Tibial nerve (tissue), 4 donors: ENCODE measurements around the gene KCNK18. TPM values are rescaled to one million over a fixed set of nuclear protein-coding genes. Genes with fewer than 3 reads are reported as not detected.
"Not testable (repeated sequence)": the region's sequence is repeated elsewhere in the genome, so short reads cannot be mapped to it uniquely, and the experiment has no call there.

Source experiments
- DNase-seq, 2 donors: peaks; one replicate each; pipeline ENCODE4 v3.0.0-alpha.2; 2019; ENCODE audit warnings: low spot score in 2 of 2
- H3K27ac ChIP-seq, 4 donors: fragments of 200-600 bp; sonication (generic) in 3 of 4; one replicate each; pipeline ENCODE4 v1.5.1; 2017 to 2019; ENCODE audit warnings: mild to moderate bottlenecking in 1 of 4
- H3K27me3 ChIP-seq, 2 donors: fragments of 200-600 bp; sonication (generic) in 1 of 2; one replicate each; pipeline versions ENCODE4 v1.5.1 to v1.6.0; 2017 to 2019
- H3K36me3 ChIP-seq, 3 donors: fragments of 200-600 bp; sonication (generic); one replicate each; pipeline ENCODE4 v1.5.1; 2018 to 2019
- H3K4me1 ChIP-seq, 4 donors: fragments of 200-600 bp; sonication (generic) in 3 of 4; one replicate each; pipeline ENCODE4 v1.5.1; 2017 to 2019
- H3K4me3 ChIP-seq, 4 donors: fragments of 200-600 bp; sonication (generic) in 3 of 4; one replicate each; pipeline ENCODE4 v1.5.1; 2017 to 2019; ENCODE audit warnings: mild to moderate bottlenecking in 1 of 4, moderate library complexity in 1 of 4
- H3K9me3 ChIP-seq, 4 donors: fragments of 200-600 bp; sonication (generic) in 3 of 4; one replicate each; pipeline ENCODE4 v1.5.1; 2017 to 2019
- CTCF ChIP-seq, 5 experiments: fragments of 200-600 bp in 3 of 5; fragments of 450-650 bp in 2 of 5; sonication (generic) in 3 of 5; IDR thresholded peaks; one replicate each; pipeline ENCODE4 v1.5.1; 2016 to 2019; ENCODE audit warnings: antibody characterized with exemption in 5 of 5, mild to moderate bottlenecking in 3 of 5, moderate library complexity in 2 of 5
- EP300 ChIP-seq, 2 donors: sonication (generic); formaldehyde crosslinking; IDR thresholded peaks; one replicate each; pipeline ENCODE4 v1.6.1; 2017; ENCODE audit warnings: antibody characterized with exemption in 2 of 2, mild to moderate bottlenecking in 1 of 2
- POLR2A ChIP-seq, 2 donors: fragments of 450-650 bp; IDR thresholded peaks; one replicate each; pipeline ENCODE4 v1.6.1; 2017; ENCODE audit warnings: antibody characterized with exemption in 2 of 2, mild to moderate bottlenecking in 2 of 2, moderate library complexity in 2 of 2
- WGBS, 2 donors: methylation state at CpG; one replicate each; pipeline ENCODE4 v1.1.5; 2018; 5-methylcytosine and 5-hydroxymethylcytosine counted together
- total RNA-seq, 4 donors: library from RNA; depleted of rRNA; stranded (reverse); fragments of >200 nt; gene quantifications; one replicate each; pipeline ENCODE4 v1.1.0, GENCODE V29; 2016

Gene KCNK18
- total RNA-seq, 4 donors from 2014 or later = not detected

- peaks cover 0 to 25% of the 10 kb centered on the region in 2 donors for H3K27me3 ChIP-seq
- no peak for DNase-seq
- TF ChIP-seq CTCF (IDR thresholded peaks at IDR 0.05) (no peak), EP300 (IDR thresholded peaks at IDR 0.05) (no peak), POLR2A (IDR thresholded peaks at IDR 0.05) (no peak)
- WGBS, 2 donors = 80 to 81% methylated on average over 7 of the region's 7 CpGs
- no peaks in the 10 kb centered on the region for H3K4me1 ChIP-seq
- no peak overlapping the region for H3K27ac ChIP-seq
- H3K36me3 ChIP-seq = no peaks in the 10 kb centered on the region
- H3K4me3 ChIP-seq = no peak overlapping the region
- H3K9me3 ChIP-seq = no peaks in the 10 kb centered on the region
These were observed 26.6 kb downstream of the KCNK18 start for GRCh38 chr10:117223693-117224430.

- WGBS, 2 donors = 85 to 95% methylated on average over 3 of the region's 3 CpGs
- Histone ChIP-seq H3K4me1 (no peaks in the 10 kb centered on the region), H3K27me3 (peaks cover 0 to 25% of the 10 kb centered on the region in 2 donors)
These were observed 27.6 kb downstream of the KCNK18 start for GRCh38 chr10:117224881-117225280.

GRCh38 chr10:117226813-117227451 is 29.6 kb downstream of the KCNK18 start:
- Histone ChIP-seq H3K4me1 (no peaks in the 10 kb centered on the region), H3K9me3 (no peaks in the 10 kb centered on the region), H3K27me3 (peaks cover 0 to 9% of the 10 kb centered on the region in 2 donors), H3K4me3 (no peak overlapping the region), H3K36me3 (no peaks in the 10 kb centered on the region), H3K27ac (no peak overlapping the region)
- whole genome bisulfite sequencing, 2 donors = 34% methylated on average over 10 of the region's 10 CpGs
- DNase-seq = no peak
- no peak for TF ChIP-seq EP300 (IDR thresholded peaks at IDR 0.05)
- TF ChIP-seq POLR2A (IDR thresholded peaks at IDR 0.05) = no peak
- no peak for TF ChIP-seq CTCF (IDR thresholded peaks at IDR 0.05)

More at GRCh38 chr10:117224881-117225280, 27.6 kb downstream of the KCNK18 start:
- TF ChIP-seq CTCF (IDR thresholded peaks at IDR 0.05) (no peak), POLR2A (IDR thresholded peaks at IDR 0.05) (no peak), EP300 (IDR thresholded peaks at IDR 0.05) (no peak)
- Histone ChIP-seq H3K4me3 (no peak overlapping the region), H3K27ac (no peak overlapping the region), H3K9me3 (no peaks in the 10 kb centered on the region), H3K36me3 (no peaks in the 10 kb centered on the region)
- no peak for DNase-seq

GRCh38 chr10:117228210-117228609 is 30.9 kb downstream of the KCNK18 start:
- Histone ChIP-seq H3K9me3 (no peaks in the 10 kb centered on the region), H3K27me3 (peaks cover 0 to 12% of the 10 kb centered on the region in 2 donors), H3K4me1 (no peaks in the 10 kb centered on the region), H3K27ac (no peak overlapping the region), H3K36me3 (no peaks in the 10 kb centered on the region), H3K4me3 (no peak overlapping the region)
- TF ChIP-seq POLR2A (IDR thresholded peaks at IDR 0.05) (no peak), EP300 (IDR thresholded peaks at IDR 0.05) (no peak), CTCF (IDR thresholded peaks at IDR 0.05) (no peak)
- no peak for DNase-seq

GRCh38 chr10:117230107-117230506 is 32.8 kb downstream of the KCNK18 start:
- 92 to 97% methylated on average over 4 of the region's 4 CpGs for WGBS, 2 donors
- H3K4me1 ChIP-seq, H3K27ac ChIP-seq, H3K9me3 ChIP-seq, H3K4me3 ChIP-seq, DNase-seq, H3K36me3 ChIP-seq: not testable (repeated sequence)
- H3K27me3 ChIP-seq = peaks cover 0 to 12% of the 10 kb centered on the region in 2 donors
